ENCODE results near the gene PKP2. TPM values are rescaled to one million over a fixed set of nuclear protein-coding genes. Genes with fewer than 3 reads are reported as not detected.

The PKP2 gene
- total and polyA plus RNA-seq, 2 of the 13 experiments (the other 11 are each of a cell fraction or from before 2014, with no cell fraction given): 15.1 to 25.3 TPM

GRCh38 chr12:32765906-32766305 lies 130.7 kb downstream of the PKP2 start:
- POLR2A ChIA-PET: interaction anchor here (0.6 kb wide), 1 partner anchor 1256 kb away, joined by 3 read pairs; no protein-coding TSS in a partner anchor
- in situ Hi-C loops (cut with HindIII; ENCODE audit: extremely low pct_ligation_motif_present, low pct_unique_long_range_greater_than_20kb): loop anchor here (25.0 kb wide), 1 partner anchor 646 kb away; no protein-coding TSS in a partner anchor
- no peak for TF ChIP-seq ATF2 (CRISPR knock-in tag; IDR thresholded peaks at IDR 0.05)
- TF ChIP-seq PAF1 (CRISPR knock-in tag; IDR thresholded peaks at IDR 0.05): no peak
- no peak for TF ChIP-seq ZSCAN12 (CRISPR knock-in tag; IDR thresholded peaks at IDR 0.05)
- TF ChIP-seq SAFB2 (CRISPR knock-in tag; IDR thresholded peaks at IDR 0.05; ENCODE audit: borderline replicate concordance, low read depth): no peak
- TF ChIP-seq, protein P1, sequence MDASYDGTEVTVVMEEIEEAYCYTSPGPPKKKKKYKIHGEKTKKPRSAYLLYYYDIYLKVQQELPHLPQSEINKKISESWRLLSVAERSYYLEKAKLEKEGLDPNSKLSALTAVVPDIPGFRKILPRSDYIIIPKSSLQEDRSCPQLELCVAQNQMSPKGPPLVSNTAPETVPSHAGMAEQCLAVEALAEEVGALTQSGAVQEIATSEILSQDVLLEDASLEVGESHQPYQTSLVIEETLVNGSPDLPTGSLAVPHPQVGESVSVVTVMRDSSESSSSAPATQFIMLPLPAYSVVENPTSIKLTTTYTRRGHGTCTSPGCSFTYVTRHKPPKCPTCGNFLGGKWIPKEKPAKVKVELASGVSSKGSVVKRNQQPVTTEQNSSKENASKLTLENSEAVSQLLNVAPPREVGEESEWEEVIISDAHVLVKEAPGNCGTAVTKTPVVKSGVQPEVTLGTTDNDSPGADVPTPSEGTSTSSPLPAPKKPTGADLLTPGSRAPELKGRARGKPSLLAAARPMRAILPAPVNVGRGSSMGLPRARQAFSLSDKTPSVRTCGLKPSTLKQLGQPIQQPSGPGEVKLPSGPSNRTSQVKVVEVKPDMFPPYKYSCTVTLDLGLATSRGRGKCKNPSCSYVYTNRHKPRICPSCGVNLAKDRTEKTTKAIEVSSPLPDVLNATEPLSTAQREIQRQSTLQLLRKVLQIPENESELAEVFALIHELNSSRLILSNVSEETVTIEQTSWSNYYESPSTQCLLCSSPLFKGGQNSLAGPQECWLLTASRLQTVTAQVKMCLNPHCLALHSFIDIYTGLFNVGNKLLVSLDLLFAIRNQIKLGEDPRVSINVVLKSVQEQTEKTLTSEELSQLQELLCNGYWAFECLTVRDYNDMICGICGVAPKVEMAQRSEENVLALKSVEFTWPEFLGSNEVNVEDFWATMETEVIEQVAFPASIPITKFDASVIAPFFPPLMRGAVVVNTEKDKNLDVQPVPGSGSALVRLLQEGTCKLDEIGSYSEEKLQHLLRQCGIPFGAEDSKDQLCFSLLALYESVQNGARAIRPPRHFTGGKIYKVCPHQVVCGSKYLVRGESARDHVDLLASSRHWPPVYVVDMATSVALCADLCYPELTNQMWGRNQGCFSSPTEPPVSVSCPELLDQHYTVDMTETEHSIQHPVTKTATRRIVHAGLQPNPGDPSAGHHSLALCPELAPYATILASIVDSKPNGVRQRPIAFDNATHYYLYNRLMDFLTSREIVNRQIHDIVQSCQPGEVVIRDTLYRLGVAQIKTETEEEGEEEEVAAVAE (CRISPR knock-in tag; IDR thresholded peaks at IDR 0.05; ENCODE audit: borderline replicate concordance): no peak
- TF ChIP-seq ATF1 (CRISPR knock-in tag; IDR thresholded peaks at IDR 0.05): no peak
- TF ChIP-seq ZNF292 (CRISPR knock-in tag; IDR thresholded peaks at IDR 0.05; ENCODE audit: borderline replicate concordance, low read depth): no peak
- no peak for TF ChIP-seq ZNF75D (CRISPR knock-in tag; IDR thresholded peaks at IDR 0.05; ENCODE audit: borderline replicate concordance)
- no peak for TF ChIP-seq ZBTB25 (CRISPR knock-in tag; IDR thresholded peaks at IDR 0.05)
- TF ChIP-seq ZFP37 (CRISPR knock-in tag; IDR thresholded peaks at IDR 0.05; ENCODE audit: borderline replicate concordance): no peak
- TF ChIP-seq ARHGAP35 (CRISPR knock-in tag; IDR thresholded peaks at IDR 0.05; ENCODE audit: borderline replicate concordance): no peak
- TF ChIP-seq SSRP1 (CRISPR knock-in tag; IDR thresholded peaks at IDR 0.05): no peak
- no peak for TF ChIP-seq RFX1 (IDR thresholded peaks at IDR 0.05)
- TF ChIP-seq, protein P2, sequence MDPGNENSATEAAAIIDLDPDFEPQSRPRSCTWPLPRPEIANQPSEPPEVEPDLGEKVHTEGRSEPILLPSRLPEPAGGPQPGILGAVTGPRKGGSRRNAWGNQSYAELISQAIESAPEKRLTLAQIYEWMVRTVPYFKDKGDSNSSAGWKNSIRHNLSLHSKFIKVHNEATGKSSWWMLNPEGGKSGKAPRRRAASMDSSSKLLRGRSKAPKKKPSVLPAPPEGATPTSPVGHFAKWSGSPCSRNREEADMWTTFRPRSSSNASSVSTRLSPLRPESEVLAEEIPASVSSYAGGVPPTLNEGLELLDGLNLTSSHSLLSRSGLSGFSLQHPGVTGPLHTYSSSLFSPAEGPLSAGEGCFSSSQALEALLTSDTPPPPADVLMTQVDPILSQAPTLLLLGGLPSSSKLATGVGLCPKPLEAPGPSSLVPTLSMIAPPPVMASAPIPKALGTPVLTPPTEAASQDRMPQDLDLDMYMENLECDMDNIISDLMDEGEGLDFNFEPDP (CRISPR knock-in tag; conservative IDR thresholded peaks at IDR 0.05): no peak
- TF ChIP-seq SKIL (CRISPR knock-in tag; IDR thresholded peaks at IDR 0.05; ENCODE audit: borderline replicate concordance): no peak

More at GRCh38 chr12:32765906-32766305, 130.7 kb downstream of the PKP2 start:
- Histone ChIP-seq H3K36me3 (replicated peaks in 1 of 2; ENCODE audit: control insufficient read depth in 1 of 2, insufficient read depth in 2 of 2, low read length in 2 of 2) (no peaks in the 10 kb centered on the region), H3K9ac (ENCODE audit: insufficient read depth, low read depth, low read length) (no peak overlapping the region), H3K9me3 (ENCODE audit: low read length) (no peaks in the 10 kb centered on the region), H3K4me3 (replicated peaks in 1 of 3; ENCODE audit: insufficient read depth in 1 of 3, low read depth in 2 of 3, low read length in 3 of 3) (no peak overlapping the region), H3K79me2 (ENCODE audit: insufficient read depth, low read length) (no peaks in the 10 kb centered on the region), H3K27me3 (ENCODE audit: control insufficient read depth in 1 of 2, insufficient read depth in 2 of 2, low read length in 2 of 2) (peaks cover 0 to 12% of the 10 kb centered on the region in 2 experiments; a peak in 2 of 5 replicates), H3K4me1 (ENCODE audit: insufficient read depth, low read length) (no peaks in the 10 kb centered on the region), H2AFZ (ENCODE audit: low read length) (no peak overlapping the region), H3K4me2 (ENCODE audit: low read depth, low read length) (no peak overlapping the region), H4K20me1 (ENCODE audit: insufficient read depth, low read length) (no peaks in the 10 kb centered on the region), H3K27ac (ENCODE audit: extremely low read length, insufficient read depth, low read length) (no peak overlapping the region)
- 1% methylated on average over 4 of the region's 4 CpGs for WGBS (ENCODE audit: low lambda C conversion rate)
- CTCF ChIA-PET (ENCODE audit: low intra/inter-chr PET ratio, low total read pairs): no interaction called here
- no TSS peak for BruUV-seq (replicated peaks)
- DNase-seq (ENCODE audit: low spot score) (no peak), ATAC-seq (no peak), FAIRE-seq (no peak)
- intact Hi-C loops (cut with micrococcal nuclease; ENCODE audit: unreplicated experiment): no loop called here
